Fibroblast of lung (primary cell): ENCODE measurements around the gene DTD1.

Experiments used
- EZH2 ChIP-seq: IDR thresholded peaks from 2 replicates; pipeline ENCODE4 v1.5.1; 2012; ENCODE audit warnings: low read length, control low read depth, mild to moderate bottlenecking; ENCODE audit errors: missing control alignments
- TF ChIP-seq, protein P1 (sequence below), 2 donors: IDR thresholded peaks in 1 of 2; conservative IDR thresholded peaks in 1 of 2; 1 replicate in 1 of 2; 2 replicates in 1 of 2; pipeline ENCODE4 v1.5.1; 2011 to 2012; ENCODE audit warnings: low read length in 2 of 2, control low read depth in 1 of 2, inconsistent platforms in 1 of 2, low read depth in 1 of 2, mild to moderate bottlenecking in 1 of 2

DNA sequence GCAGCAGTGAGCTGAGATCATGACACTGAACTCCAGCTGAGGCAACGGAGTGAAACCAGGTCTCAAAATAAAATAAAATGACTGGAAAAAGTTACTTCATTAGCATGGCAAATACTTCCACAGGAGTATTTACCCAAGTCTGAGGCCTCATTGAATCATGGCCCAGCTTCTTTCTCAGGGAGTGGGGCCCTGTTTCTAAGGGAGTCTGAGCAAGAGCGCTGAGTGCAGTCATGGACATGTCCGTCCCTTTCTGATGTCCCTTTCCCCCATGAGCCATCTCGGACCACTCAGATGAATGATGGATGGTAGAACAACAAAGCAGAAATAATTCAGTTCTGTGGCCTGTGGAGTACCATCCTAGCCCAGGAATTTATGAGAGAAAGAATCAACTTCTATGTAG lies 7.8 kb upstream of the DTD1 start:
- TF ChIP-seq, protein P1, sequence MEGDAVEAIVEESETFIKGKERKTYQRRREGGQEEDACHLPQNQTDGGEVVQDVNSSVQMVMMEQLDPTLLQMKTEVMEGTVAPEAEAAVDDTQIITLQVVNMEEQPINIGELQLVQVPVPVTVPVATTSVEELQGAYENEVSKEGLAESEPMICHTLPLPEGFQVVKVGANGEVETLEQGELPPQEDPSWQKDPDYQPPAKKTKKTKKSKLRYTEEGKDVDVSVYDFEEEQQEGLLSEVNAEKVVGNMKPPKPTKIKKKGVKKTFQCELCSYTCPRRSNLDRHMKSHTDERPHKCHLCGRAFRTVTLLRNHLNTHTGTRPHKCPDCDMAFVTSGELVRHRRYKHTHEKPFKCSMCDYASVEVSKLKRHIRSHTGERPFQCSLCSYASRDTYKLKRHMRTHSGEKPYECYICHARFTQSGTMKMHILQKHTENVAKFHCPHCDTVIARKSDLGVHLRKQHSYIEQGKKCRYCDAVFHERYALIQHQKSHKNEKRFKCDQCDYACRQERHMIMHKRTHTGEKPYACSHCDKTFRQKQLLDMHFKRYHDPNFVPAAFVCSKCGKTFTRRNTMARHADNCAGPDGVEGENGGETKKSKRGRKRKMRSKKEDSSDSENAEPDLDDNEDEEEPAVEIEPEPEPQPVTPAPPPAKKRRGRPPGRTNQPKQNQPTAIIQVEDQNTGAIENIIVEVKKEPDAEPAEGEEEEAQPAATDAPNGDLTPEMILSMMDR (conservative IDR thresholded peaks at IDR 0.05 in 1 of 2, IDR thresholded peaks at IDR 0.05 in 1 of 2; ENCODE audit: low read depth in 1 of 2, low read length in 2 of 2): no peak
- TF ChIP-seq EZH2: no peak
